HEK293T (cell line): ENCODE data around the gene ZBTB47.

Experiments used
- ARNT ChIP-seq: fragments of 450-650 bp; IDR thresholded peaks from 2 replicates; pipeline ENCODE4 v1.6.1; 2017; ENCODE audit warnings: mild to moderate bottlenecking
- BHLHE40 ChIP-seq: fragments of 450-650 bp; IDR thresholded peaks from 2 replicates; pipeline ENCODE4 v1.6.1; 2016; ENCODE audit warnings: mild to moderate bottlenecking, moderate library complexity, borderline replicate concordance
- FOXA1 ChIP-seq: fragments of 450-650 bp; IDR thresholded peaks from 2 replicates; pipeline ENCODE4 v1.6.1; 2016; ENCODE audit warnings: mild to moderate bottlenecking
- HDGF ChIP-seq: fragments of 450-650 bp; IDR thresholded peaks from 2 replicates; pipeline ENCODE4 v1.6.1; 2017; ENCODE audit warnings: antibody characterized with exemption, borderline replicate concordance
- LEF1 ChIP-seq: fragments of 450-650 bp; IDR thresholded peaks from 2 replicates; pipeline ENCODE4 v1.6.1; 2017; ENCODE audit warnings: mild to moderate bottlenecking, borderline replicate concordance
- SP1 ChIP-seq: fragments of 450-650 bp; IDR thresholded peaks from 2 replicates; pipeline ENCODE4 v1.6.1; 2017
- ZNF384 ChIP-seq: fragments of 450-650 bp; IDR thresholded peaks from 2 replicates; pipeline ENCODE4 v1.6.1; 2016

DNA sequence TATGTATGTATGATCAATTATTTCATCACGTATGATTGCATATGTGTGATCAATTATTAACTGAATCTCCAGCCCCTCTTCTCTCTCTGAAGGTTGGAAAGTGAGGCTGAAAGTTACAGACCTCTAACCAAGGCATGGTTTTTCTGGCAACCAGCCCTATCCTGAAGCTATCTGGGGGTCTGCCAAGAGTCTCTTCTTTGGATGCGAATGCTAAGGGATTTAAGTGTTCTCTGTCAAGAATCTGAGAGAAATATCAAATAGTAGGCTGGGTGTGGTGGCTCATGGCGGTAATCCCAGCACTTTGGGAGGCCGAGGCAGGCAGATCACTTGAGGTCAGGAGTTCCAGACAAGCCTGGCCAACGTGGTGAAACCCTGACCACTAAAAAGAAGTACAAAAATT, 44.9 kb upstream of the ZBTB47 start:
- no peak for TF ChIP-seq HDGF
- no peak for TF ChIP-seq BHLHE40
- TF ChIP-seq LEF1 = no peak
- TF ChIP-seq FOXA1 = no peak
- TF ChIP-seq SP1 = no peak
- TF ChIP-seq ZNF384 = no peak
- no peak for TF ChIP-seq ARNT
